Fibroblast of skin of left quadriceps (primary cell): Measurements from ENCODE around the gene CXXC5.
"Not testable (repeated sequence)": the region's sequence is repeated elsewhere in the genome, so short reads cannot be mapped to it uniquely, and the experiment has no call there.

Source experiments
- DNase-seq, 2 experiments: peaks; one replicate each; pipeline ENCODE4 v3.0.0-alpha.2; 2013; ENCODE audit warnings: low read depth in 2 of 2

The CXXC5 gene

GRCh38 chr5:139710319-139711066 lies 62.3 kb downstream of the CXXC5 start:
- no peak for DNase-seq

- no peak for DNase-seq
Measured at GRCh38 chr5:139711067-139711905, 63.1 kb downstream of the CXXC5 start.

DNA sequence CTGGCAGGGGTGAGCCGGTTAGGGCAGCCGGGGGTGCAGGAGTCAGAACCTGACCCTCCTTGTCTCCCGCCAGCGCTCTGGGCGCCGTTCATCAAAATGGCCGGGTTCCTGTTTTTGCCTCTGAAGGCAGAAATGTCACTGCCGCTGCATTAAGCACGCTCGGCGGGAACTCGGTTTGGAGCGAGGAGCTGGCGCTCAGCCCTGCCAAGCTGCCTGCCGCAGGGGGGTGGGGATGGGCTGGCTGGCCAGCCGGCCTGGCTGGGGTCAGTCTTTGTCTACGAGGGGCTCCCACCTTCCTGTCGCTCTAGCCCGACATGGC lies 63.7 kb downstream of the CXXC5 start:
- no peak for DNase-seq

GRCh38 chr5:139712412-139712811 lies 64.3 kb downstream of the CXXC5 start:
- DNase-seq = no peak

DNA sequence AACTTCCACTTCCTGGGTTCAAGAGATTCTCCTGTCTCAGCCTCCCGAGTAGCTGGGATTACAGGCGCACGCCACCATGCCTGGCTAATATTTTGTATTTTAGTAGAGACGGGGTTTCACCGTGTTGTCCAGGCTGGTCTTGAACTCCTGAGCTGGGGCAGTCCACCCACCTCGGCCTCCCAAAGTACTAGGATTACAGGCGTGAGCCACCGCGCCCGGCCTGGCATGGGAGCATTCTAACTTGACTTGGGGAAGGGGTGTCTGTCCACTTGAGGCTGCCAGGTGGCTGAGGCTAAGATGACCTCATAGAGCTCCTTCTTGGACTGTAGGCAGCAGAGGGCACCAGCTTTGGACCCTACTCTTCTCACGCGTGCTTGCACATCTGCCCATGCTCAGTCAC lies 65.7 kb downstream of the CXXC5 start:
- DNase-seq = not testable (repeated sequence)

- DNase-seq = no peak
Measured at GRCh38 chr5:139717221-139717620, 69.1 kb downstream of the CXXC5 start.

DNA sequence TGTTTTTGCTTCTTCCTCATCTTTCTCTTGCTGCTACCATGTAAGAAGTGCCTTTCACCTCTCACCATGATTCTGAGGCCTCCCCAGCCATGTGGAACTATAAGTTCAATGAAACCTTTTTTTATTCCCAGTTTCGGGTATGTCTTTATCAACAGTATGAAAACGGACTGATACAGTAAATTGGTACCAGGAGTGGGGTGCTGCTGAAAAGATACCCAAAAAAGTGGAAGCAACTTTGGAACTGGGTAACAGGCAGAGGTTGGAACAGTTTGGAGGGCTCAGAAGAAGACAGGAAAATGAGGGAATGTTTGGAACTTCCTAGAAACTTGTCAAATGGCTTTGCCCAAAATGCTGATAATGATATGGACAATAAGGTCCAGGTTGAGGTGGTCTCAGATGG lies 70.3 kb downstream of the CXXC5 start:
- DNase-seq = not testable (repeated sequence)

- not testable (repeated sequence) for DNase-seq
Measured at GRCh38 chr5:139719970-139720369, 71.8 kb downstream of the CXXC5 start.

GRCh38 chr5:139723986-139724587 lies 75.9 kb downstream of the CXXC5 start:
- no peak for DNase-seq

- DNase-seq = no peak
Measured at GRCh38 chr5:139725073-139725830, 77.1 kb downstream of the CXXC5 start.

DNA sequence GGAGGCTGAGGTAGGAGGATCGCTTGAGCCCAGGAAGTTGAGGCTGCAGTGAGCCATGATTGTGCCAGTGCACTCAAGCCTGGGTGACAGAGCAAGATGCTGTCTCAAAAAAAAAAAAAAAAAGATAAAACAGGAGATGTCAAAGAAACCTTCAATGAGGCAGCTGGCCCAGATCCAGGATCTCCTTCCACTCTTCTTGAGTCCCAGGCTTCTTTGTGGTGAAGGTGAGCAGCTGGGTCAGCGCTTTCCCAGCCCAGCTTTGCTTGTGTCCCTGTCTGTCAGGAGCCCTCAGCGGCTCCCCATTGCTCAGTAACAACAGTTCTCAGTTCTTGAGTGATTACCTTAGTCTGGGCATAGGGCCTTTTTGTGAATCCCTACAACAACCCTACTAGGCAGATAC lies 78.1 kb downstream of the CXXC5 start:
- DNase-seq = no peak

- DNase-seq = not testable (repeated sequence)
Measured at GRCh38 chr5:139727615-139728014, 79.5 kb downstream of the CXXC5 start.

DNA sequence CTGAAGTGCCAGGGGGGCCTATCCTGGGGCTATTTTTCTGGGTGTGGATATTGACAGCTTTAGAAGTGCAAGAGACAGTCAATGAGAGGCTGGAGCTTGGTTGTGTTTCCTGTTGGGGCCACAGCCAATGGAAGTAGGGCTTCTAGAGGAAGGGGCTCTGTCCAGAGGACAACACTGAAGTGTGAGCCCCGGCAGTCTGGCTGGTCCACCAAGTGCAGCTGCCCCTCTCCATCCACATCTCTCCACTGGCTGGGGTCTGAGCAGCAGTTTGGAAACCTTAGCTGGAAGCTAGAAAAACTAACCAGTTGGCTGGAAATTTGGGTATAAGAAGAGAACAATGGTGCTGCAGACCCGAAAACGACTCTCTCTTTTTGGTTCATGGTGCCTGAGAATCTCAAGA lies 83.1 kb downstream of the CXXC5 start:
- no peak for DNase-seq

DNA sequence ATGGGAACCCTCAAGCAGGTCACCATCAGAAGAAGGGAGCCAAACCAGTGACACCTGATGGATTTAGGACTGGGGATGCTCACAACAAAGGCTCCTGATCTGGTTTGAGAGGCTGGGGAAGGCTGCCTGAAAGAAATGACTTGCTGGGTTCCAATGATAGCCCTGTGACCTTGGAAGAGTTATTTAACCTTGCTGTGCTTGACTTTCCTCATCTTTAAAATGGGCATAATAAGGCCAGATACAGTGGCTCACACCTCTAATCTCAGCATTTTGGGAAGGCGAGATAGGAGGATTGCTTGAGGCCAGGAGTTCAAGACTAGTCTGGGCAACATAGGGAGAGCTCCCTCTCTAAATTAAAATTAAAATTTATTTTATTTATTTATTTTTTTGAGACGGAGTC lies 83.9 kb downstream of the CXXC5 start:
- DNase-seq = no peak

DNA sequence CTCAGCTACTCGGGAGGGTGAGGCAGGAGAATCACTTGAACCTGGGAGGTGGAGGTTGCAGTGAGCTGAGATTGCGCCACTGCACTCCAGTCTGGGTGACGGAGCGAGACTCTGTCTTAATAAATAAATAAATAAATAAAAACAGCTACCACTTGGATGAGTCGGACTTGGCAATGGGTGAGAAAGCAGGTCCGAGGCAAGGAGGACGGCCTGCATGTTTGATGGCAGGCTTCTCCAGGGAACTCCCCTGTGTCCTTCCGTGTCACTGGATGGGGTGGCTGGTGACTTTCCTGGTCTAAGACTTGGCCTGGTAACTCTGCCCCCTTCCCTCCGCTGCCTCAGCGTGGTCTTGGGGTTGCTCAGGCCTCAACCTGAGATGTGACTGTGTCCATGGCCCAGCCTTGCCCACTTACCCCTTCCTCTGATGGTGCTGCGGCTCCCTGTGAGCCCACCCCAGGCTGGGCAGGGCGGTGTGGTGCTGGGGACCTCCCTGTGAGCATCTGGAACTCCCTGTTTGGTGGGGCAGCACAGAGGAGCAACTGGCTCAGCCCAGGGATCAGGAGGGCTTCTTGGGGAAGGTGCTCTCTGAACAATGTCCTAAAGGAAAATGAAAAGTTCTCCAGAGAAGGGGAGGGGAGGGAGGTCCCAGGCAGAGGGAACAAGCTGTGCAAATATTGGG lies 85.0 kb downstream of the CXXC5 start:
- DNase-seq = no peak
